Activated naive CD8-positive, alpha-beta T cell treated with anti-CD3 and anti-CD28 coated beads, Interleukin-2, amount 50 U/mL, for 16 hours (primary cell): ENCODE data around the gene SEMA6D.

Experiments
- DNase-seq: peaks from one replicate; pipeline ENCODE4 v3.0.0-alpha.2; 2020; ENCODE audit warnings: low read depth, low spot score

SEMA6D gene

DNA sequence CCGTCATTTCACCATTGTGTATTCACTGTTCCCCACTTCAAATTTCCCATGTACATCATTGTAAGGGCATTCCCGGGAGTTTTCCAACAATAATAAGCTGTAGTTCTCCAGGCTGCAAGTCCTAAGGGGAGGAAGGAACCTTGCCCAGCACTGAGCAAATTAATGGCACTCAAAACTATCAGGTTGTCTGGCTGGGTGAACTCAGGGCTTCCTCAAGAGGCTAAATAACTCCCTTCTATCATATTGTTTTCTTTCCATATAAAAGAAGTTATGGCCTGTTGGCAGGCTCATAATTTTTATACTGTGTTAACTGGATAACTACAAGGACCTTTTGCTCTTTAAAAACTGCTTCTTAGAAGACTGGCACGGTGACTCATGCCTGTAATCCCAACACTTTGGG, 71.4 kb downstream of the SEMA6D start:
- no peak for DNase-seq

- DNase-seq, result no peak
These were observed 73.9 kb downstream of the SEMA6D start for GRCh38 chr15:47791161-47791560.

DNA sequence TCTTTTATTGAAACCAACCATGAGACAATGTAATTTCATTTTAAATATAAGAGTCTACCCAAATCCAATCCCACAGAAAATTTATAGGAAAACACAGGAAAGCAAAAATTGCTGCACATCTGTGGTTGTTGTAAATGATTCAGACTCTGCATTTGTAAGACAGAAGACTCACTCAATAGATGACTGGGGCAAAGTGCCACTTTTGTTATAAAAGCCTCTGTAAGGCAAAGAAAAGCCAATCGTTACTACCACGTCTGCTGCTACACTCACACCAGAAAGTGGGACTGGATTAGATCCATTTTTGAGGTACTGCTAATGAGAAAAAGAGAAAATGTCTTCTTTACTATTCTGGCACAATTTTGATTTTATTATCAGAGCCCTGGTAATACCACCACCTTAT, 74.9 kb downstream of the SEMA6D start:
- DNase-seq, result no peak

DNA sequence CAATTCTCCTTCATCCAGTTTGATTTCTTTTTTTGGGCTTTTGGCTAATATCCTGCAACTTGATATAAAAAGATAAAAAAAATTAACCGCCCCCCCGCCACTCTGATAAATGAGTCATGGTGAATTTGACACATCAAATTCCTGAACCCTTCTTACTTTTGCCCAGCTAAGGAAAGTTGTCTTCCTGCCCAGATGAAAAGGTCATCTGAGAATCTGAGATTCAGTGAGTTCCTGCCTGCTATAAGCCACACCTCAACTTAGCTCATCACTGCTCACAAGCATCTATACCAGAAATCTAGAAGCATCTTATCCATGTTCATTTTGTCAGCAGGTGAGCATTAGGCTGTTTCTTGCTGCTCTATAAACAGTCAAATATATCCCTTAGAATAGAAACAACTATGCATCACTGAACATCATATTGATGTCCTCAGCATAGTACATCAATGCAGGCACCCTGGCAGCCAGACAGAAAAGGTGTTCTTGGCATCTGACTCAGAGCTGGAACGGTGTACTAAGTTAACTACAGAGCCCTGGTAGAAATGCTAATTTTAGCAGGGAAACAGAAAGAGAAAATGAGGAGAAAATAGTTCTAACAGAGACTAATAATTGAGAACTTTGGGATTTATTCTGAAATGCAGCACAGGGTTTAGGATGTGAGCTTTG, 77.1 kb downstream of the SEMA6D start:
- DNase-seq, result no peak

GRCh38 chr15:47795864-47796263, 78.6 kb downstream of the SEMA6D start:
- DNase-seq, result no peak

- no peak for DNase-seq
These were observed 79.0 kb downstream of the SEMA6D start for GRCh38 chr15:47796339-47796738.

DNA sequence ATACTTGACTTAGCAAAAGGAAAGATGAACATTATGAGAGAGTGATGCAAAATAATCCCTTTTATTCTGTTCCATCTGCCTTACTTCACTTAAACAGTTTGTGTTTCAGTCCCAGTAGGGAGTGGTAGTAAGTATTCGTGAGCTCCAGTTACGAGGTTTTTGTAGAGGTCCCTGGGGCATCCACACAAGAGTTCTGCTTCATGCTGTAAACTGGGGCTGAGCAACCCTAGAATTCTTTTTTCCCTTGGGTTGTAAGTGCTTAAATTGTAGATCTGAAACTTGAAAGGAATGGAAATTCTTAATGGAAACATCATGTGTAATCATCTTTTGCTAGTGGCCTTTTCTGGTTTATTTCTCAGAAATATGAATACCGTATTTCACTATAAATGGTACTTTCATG, 79.5 kb downstream of the SEMA6D start:
- no peak for DNase-seq

DNA sequence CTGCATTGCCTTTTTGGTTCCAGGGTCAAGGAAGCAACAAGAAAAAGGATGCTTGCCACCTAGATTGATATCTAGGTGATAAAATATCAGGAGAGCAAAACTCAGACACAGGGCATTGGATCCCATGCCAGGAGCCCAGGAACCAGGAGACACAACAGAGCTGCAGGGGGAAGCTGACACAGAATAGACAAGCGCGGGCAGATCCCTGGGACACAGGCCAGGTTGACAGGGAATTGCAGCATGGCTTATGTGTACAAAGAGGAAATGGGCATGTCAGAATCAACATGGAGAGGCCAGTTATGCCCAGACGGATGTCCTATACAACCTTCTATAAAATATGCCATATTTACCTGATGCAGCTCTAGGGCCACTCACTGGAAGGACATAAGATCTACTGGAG, 84.2 kb downstream of the SEMA6D start:
- DNase-seq, result no peak

- no peak for DNase-seq
These were observed 84.9 kb downstream of the SEMA6D start for GRCh38 chr15:47802216-47802615.

GRCh38 chr15:47803767-47804166, 86.5 kb downstream of the SEMA6D start:
- no peak for DNase-seq

- no peak for DNase-seq
These were observed 87.4 kb downstream of the SEMA6D start for GRCh38 chr15:47804733-47805132.

DNA sequence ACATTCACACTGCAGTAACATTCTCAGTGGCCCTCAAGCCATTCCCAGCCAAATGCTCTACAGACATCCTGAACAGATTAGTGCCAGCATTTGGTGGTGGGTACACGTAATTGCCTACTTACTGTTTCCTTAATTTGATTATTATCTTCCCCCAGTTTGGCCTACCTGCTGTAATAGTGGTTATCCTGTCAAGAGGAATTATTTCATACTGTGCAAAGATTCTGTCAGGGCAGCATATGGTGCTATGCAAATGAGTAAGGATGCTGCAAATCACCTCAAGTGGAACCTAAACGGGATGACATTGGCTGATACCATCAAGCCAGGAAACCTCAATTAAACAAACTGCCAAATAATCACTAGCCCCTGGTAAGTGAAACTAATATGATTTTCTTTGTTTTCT, 88.7 kb downstream of the SEMA6D start:
- no peak for DNase-seq

GRCh38 chr15:47811172-47811571, 93.9 kb downstream of the SEMA6D start:
- DNase-seq, result no peak

- DNase-seq, result no peak
These were observed 95.2 kb downstream of the SEMA6D start for GRCh38 chr15:47812470-47812999.

GRCh38 chr15:47813748-47814384, 96.6 kb downstream of the SEMA6D start:
- no peak for DNase-seq

- DNase-seq, result no peak
These were observed 97.3 kb downstream of the SEMA6D start for GRCh38 chr15:47814620-47815019.

- no peak for DNase-seq
These were observed 100.8 kb downstream of the SEMA6D start for GRCh38 chr15:47817969-47818548.

GRCh38 chr15:47819158-47819557, 101.9 kb downstream of the SEMA6D start:
- no peak for DNase-seq

- DNase-seq, result no peak
These were observed 102.9 kb downstream of the SEMA6D start for GRCh38 chr15:47820057-47820746.

- DNase-seq, result no peak
These were observed 103.5 kb downstream of the SEMA6D start for GRCh38 chr15:47820747-47821319.

DNA sequence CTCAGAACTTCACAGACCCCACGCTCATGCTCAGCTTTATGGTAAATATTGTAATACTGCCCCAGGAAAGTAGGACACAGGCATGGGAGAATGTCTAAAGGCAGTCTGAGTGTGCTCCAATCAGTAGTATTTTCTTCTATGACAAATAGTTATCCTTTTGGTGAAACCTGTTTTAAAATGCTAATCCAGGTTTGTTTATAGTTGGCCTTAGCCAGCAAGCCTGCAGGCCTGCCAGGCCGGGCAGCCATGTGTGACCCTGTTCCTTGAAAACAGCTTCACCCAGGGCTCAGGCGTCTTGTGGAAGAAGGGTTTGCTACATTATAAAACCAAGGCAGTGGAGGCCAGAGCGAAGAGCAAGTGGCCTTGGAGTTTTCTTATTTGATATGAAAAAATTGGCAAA, 104.7 kb downstream of the SEMA6D start:
- no peak for DNase-seq
